CD4-positive, alpha-beta T cell treated with Interleukin-15 for 1 hour (primary cell): ENCODE results near the gene SUPT20HL1.

Experiments
- DNase-seq: peaks from one replicate; pipeline ENCODE4 v3.0.0-alpha.2; 2020

Gene SUPT20HL1

GRCh38 chrX:24399550-24399949 is 39.1 kb downstream of the SUPT20HL1 start:
- DNase-seq: no peak

- no peak for DNase-seq
These were observed 45.5 kb downstream of the SUPT20HL1 start for GRCh38 chrX:24405959-24406358.
